Stimulated activated CD4-positive, alpha-beta T cell treated with anti-CD3 and anti-CD28 coated beads, Interleukin-1b, Interleukin-23, amount 100 ng/mL, for 4 hours (primary cell): ENCODE data around the gene CLTA.
A peak's percentile ranks its signal among the peaks of the same experiment; 100 is the strongest.
"Not testable (repeated sequence)": the region's sequence is repeated elsewhere in the genome, so short reads cannot be mapped to it uniquely, and the experiment has no call there.

ENCODE experiments used
- DNase-seq, 2 donors: peaks; one replicate each; pipeline ENCODE4 v3.0.0-alpha.2; 2020; ENCODE audit warnings: low read depth in 2 of 2

Gene CLTA

DNA sequence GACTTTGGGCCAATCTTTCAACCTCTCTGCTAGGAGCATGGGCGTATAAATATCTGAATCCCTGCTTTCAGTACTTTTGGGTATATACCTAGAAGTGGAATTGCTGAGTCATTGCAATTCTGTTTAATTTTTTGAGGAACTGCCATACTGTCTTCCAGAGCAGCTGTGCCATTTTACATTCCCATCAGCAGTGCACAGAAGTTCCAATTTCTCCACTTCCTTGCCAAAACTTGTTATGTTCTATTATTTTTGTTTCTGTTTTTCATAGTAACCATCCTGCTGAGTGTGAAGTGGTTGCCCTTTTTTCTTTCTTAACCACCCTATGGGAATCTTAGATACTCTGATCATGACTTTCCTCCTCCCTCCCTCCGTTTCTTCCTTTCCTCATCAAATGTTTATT is 32.6 kb upstream of the CLTA start:
- no peak for DNase-seq

DNA sequence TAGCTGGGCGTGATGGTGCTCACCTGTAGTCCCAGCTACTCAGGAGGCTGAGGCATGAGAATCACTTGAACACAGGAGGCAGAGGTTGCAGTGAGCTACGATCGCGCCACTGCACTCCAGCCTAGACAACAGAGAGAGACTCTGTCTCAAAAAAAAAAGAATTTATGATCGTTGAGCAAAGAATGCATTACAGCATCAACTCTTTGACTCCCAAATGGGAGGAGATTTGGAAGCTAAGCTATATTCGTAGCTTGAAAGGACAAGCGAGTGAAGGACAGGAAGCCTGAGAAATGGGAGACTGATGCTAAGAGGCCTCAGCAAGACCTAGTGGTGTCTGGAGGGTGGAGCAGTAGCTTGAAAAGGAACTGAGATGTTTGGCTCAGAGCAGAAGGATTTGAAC is 31.8 kb upstream of the CLTA start:
- DNase-seq, result no peak

GRCh38 chr9:36159509-36159908 is 31.2 kb upstream of the CLTA start:
- DNase-seq, result not testable (repeated sequence)

GRCh38 chr9:36160126-36160525 is 30.6 kb upstream of the CLTA start:
- DNase-seq, result not testable (repeated sequence)

GRCh38 chr9:36161187-36161586 is 29.5 kb upstream of the CLTA start:
- DNase-seq, result no peak

- DNase-seq, result no peak
Observed at GRCh38 chr9:36162211-36162738, 28.4 kb upstream of the CLTA start.

DNA sequence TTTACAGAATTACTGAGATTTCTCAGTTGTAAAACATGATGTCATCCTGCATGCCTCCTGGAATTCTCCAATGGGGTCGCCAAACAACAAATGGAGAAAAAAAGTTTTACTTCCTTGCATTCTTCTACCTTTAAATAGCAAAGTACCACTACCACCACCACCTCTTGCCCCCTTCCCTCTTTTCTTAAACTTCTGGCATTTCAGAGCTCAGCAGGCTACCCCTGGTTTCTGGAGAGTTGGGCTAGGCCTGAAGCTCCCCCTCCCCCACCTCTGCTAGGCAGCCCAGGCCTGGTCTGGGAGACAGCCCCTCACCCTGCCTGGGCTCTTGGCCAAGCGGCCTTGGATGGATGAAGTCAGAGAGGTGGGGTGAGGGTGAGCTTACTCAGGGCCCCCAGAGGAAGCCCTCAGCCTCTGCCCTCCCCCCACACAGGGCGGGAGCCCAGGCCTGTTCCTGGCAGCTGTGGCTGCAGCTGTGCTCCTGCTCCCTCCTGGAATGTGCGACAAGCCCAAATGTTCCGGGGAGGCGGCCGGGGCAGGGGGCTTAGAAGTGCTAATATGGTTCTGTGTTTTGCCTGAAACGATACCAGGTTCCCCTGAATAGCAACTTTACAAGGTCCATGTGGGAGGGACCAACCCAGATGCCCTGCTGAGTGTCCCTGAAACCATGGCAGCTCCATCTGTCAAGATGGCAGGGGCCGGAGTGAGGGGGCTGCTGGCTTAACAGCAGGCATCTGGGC is 27.5 kb upstream of the CLTA start:
- DNase-seq, result no peak

DNA sequence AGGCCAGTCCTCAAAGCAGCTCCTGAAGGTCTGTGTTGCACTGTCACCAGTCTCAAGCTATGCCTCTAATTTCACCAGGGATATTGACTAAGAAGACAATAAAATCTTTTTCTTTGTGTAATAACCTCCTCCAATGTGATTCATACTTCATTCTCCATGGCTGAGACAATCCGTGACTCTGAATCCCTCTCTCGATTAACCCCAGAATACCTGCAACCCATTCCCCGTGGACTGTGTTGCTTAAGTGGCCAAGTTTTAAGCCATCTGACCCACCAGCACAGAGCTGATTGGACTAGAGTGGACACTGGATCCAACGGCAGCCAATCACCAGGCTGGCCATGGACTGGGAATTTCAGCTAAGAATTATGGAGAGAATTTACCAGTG is 26.9 kb upstream of the CLTA start:
- no peak for DNase-seq

DNA sequence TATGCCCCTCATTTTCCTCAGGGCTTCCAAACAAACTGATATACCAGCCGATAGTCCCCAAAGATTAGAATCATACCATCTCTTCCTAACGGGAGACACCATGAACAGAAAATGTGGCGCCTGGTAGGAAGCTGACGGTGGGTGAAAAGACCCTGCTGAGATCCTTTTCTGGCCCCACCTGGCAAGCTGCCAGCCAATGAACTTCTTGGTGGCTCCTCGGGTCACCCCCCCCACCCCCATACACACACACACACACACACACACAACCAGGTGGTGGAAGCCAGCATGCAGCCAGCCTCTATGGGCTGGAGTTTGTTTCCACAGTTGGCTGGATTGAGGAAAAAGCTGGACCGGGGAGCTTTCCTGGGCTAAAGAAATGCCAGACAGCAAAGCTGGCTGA is 26.3 kb upstream of the CLTA start:
- no peak for DNase-seq

GRCh38 chr9:36164989-36165388 is 25.7 kb upstream of the CLTA start:
- no peak for DNase-seq

DNA sequence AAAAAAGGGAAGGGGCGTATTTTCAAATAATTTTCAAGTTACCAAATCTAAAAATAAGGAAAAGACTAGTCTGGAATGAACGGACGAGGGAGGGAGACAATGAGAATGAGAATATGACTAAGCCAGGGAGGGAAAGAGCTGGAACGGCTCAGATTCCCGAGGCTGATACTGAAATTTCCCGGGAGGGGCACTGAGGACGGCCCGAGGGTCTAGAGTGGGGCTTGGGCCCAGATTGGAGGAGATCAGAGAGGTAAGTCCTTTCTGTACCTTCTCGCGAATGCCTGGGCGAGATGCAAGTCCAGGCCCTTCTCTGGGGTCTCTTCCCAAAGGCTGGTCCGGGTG is 24.9 kb upstream of the CLTA start:
- no peak for DNase-seq

GRCh38 chr9:36166168-36166927 is 24.4 kb upstream of the CLTA start:
- DNase-seq, result peak; percentile 79 to 80

DNA sequence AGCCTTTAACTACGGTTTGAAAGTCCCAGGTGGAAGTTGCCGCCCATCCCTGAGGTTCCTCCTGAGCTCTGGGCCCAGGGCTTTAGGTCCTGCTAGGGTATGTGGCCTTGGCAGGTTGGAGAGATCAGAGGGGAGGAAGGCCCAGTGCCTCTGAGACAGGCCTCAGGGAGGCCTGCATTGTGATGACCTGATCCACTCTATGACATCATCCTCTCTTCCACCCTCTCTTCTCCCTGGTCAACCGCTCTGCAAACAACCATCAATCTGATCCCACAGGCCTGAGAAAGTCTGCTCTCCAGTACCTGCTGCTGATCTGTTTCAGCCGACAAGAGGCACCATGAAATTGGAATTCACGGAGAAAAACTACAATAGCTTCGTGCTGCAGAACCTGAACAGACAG is 21.6 kb upstream of the CLTA start, which contains the start of gene CCIN:
Gene CCIN, plus strand, starts transcription at position 223 of the 400 bp plus-strand sequence. Its CDS starts 115 bp downstream, at position 338.
- DNase-seq, result no peak

GRCh38 chr9:36169708-36170107 is 21.0 kb upstream of the CLTA start:
- DNase-seq, result no peak

- DNase-seq, result no peak
Observed at GRCh38 chr9:36170531-36170930, 20.2 kb upstream of the CLTA start.

- no peak for DNase-seq
Observed at GRCh38 chr9:36173861-36174260, 16.9 kb upstream of the CLTA start.

- no peak for DNase-seq
Observed at GRCh38 chr9:36174271-36174670, 16.4 kb upstream of the CLTA start.

GRCh38 chr9:36174731-36175130 is 16.0 kb upstream of the CLTA start:
- no peak for DNase-seq

DNA sequence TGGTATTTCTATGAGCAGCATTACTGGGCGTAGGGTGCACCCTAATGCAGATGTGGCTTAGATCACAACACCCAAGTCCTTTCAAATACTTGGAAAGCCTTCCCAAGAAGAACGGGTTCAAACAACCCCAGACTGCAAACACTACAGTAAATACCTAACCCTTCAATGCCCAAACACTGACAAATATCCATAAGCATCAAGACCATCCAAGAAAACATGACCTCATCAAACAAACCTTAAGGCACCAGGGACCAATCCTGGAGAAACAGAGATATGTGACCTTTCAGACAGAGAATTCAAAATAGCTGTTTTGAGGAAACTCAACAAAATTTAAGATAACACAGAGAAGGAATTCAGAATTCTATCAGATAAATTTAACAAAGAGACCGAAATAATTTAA is 15.5 kb upstream of the CLTA start:
- not testable (repeated sequence) for DNase-seq

GRCh38 chr9:36176496-36176895 is 14.2 kb upstream of the CLTA start:
- not testable (repeated sequence) for DNase-seq

GRCh38 chr9:36177571-36177970 is 13.2 kb upstream of the CLTA start:
- DNase-seq, result no peak

GRCh38 chr9:36180243-36180642 is 10.5 kb upstream of the CLTA start:
- DNase-seq, result not testable (repeated sequence)

- no peak for DNase-seq
Observed at GRCh38 chr9:36187414-36187813, 3.3 kb upstream of the CLTA start.
